Measurements from ENCODE around the gene MAP2K4.
"Not testable (repeated sequence)": the region's sequence is repeated elsewhere in the genome, so short reads cannot be mapped to it uniquely, and the experiment has no call there.

The MAP2K4 gene

DNA sequence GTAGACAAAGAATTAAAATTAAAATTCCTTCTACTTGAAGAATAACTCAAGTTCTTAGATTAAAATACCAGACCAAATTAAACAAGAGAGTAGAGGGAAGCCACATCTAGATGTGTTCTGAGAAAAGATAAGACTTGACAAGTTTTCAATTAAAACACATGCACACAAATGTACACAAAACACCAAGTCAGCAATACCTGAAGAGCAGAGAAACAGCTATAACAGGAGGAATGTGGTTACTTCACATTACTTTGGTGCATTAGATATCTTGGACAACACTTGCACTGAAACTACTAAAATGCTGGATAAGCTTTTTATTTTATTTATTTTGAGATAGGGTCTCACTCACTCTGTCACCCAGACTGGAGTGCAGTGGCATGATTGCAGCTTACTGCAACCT, 113.9 kb downstream of the MAP2K4 start:
- TF ChIP-seq, protein P1, sequence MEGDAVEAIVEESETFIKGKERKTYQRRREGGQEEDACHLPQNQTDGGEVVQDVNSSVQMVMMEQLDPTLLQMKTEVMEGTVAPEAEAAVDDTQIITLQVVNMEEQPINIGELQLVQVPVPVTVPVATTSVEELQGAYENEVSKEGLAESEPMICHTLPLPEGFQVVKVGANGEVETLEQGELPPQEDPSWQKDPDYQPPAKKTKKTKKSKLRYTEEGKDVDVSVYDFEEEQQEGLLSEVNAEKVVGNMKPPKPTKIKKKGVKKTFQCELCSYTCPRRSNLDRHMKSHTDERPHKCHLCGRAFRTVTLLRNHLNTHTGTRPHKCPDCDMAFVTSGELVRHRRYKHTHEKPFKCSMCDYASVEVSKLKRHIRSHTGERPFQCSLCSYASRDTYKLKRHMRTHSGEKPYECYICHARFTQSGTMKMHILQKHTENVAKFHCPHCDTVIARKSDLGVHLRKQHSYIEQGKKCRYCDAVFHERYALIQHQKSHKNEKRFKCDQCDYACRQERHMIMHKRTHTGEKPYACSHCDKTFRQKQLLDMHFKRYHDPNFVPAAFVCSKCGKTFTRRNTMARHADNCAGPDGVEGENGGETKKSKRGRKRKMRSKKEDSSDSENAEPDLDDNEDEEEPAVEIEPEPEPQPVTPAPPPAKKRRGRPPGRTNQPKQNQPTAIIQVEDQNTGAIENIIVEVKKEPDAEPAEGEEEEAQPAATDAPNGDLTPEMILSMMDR (conservative IDR thresholded peaks at IDR 0.05; ENCODE audit: low read depth, low read length): no peak
- no peak overlapping the region for H3K4me3 ChIP-seq (ENCODE audit: low read length)
- no peak for DNase-seq (ENCODE audit: low read depth)

DNA sequence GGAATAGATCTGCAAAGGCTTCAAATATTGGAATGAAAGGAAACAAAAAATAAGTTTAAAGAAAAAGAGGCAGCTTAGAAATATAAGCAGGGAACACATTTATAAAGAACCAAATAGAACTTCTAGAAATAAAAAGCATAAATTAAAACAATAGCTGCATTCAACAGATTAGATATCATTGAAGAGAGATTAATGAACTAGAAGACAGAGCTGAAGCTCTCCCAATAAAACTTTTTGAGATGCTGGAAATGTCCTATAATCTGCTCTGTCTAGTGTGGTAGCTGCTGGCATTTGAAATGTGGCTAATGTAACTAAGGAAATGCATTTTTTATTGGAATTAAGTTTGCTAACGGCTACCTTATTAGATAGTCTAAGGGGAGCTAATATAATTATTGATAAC, 115.6 kb downstream of the MAP2K4 start:
- DNase-seq (ENCODE audit: low read depth): no peak
- TF ChIP-seq, protein P1 (conservative IDR thresholded peaks at IDR 0.05; ENCODE audit: low read depth, low read length): no peak
- no peak overlapping the region for H3K4me3 ChIP-seq (ENCODE audit: low read length)

DNA sequence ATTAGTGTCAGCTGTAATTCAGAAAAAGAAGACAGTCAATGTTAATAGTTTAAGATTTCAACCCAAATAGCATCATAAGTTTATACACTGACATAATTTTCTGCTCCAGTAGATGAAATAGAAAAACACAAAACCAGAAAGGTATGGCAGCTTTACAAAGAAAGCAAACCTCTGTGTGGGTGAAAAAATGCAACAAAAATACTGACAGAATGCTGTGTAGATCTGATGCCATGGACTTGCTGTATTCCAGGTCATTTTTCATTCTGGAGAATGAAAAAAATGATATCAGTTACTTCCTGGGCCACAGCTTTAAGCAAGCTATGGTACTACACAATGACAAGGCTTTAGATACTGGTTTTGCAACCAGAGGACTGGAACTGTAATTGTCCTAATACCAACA, 116.0 kb downstream of the MAP2K4 start:
- TF ChIP-seq, protein P1 (conservative IDR thresholded peaks at IDR 0.05; ENCODE audit: low read depth, low read length): no peak
- no peak for DNase-seq (ENCODE audit: low read depth)
- H3K4me3 ChIP-seq (ENCODE audit: low read length): no peak overlapping the region

DNA sequence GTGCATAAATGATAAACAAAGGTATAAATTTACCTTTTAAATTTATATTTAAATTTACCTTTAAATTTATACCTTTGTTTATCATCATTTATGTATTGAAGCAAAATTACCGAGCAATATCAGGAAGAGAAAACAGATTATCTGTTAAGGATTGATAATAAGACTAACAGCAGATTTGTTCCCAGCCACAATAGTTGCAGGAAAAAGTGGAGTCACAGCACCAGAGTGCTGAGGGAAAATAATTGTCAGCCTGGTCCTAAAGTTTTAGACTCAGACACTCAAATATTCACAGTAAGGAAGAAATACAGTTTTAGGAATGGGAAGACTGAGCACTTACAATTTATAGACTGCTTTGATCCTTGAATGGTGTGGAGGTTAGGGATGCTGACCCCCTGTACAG, 117.2 kb downstream of the MAP2K4 start:
- H3K4me3 ChIP-seq (ENCODE audit: low read length): no peak overlapping the region
- DNase-seq (ENCODE audit: low read depth): no peak
- TF ChIP-seq, protein P1 (conservative IDR thresholded peaks at IDR 0.05; ENCODE audit: low read depth, low read length): no peak

DNA sequence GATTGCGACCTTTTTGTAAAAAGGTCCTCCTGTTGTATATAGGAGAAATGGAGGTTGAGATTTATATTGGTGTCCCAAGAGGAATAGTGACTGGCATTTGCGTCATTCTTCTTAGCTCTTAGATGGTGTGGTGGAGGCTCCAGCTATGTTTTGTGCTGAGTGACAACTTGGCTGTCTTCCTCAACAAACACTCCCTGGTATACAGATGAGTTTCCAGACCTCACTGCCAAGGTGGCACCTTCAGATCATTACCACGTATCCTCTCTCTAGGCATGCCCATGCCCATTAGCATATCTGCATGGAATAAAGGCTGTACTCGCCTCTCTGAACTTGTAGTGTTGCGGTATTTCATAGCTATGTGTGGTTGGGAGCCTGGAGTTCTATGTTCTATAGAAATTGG, 120.0 kb downstream of the MAP2K4 start:
- TF ChIP-seq, protein P1 (conservative IDR thresholded peaks at IDR 0.05; ENCODE audit: low read depth, low read length): no peak
- DNase-seq (ENCODE audit: low read depth): no peak
- H3K4me3 ChIP-seq (ENCODE audit: low read length): no peak overlapping the region

DNA sequence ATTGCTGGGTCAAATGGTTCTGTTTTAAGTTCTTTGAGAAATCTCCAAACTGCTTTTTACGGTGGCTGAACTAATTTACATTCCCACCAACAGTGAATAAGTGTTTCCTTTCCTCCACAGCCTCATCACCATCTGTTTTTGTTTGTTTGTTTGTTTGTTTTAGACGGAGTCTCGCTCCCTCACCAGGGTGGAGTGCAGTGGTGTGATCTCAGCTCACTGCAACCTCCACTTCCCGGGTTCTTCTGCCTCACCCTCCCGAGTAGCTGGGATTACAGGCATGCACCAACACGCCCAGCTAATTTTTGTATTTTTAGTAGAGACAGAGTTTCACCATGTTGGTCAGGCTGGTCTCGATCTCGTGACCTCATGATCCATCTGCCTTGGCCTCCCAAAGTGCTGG, 141.5 kb downstream of the MAP2K4 start:
- DNase-seq (ENCODE audit: low read depth); H3K4me3 ChIP-seq (ENCODE audit: low read length): not testable (repeated sequence)

DNA sequence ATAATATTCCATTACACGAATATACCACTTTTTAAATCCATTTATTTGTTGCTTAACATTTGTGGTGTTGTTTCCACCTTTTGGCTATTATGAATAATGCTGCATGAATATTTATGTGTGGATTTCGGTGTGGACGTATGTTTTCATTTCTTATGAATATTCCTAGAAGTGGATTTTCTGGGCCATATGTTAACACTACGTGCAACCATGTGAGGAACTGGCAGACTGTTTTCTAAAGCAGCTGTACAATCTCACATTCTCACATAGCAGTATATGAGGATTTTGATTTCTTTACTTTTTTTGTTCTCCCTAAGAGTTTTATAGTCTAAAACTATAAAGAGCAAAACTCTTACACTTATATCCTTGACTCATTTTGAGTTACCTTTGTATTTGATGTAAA, 143.4 kb downstream of the MAP2K4 start:
- DNase-seq (ENCODE audit: low read depth): no peak
- H3K4me3 ChIP-seq (ENCODE audit: low read length): no peak overlapping the region
- TF ChIP-seq, protein P1 (conservative IDR thresholded peaks at IDR 0.05; ENCODE audit: low read depth, low read length): no peak
